ENCODE results near the gene NATD1.
A peak's percentile ranks its signal among the peaks of the same experiment; 100 is the strongest.

Gene NATD1, protein sequence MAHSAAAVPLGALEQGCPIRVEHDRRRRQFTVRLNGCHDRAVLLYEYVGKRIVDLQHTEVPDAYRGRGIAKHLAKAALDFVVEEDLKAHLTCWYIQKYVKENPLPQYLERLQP

DNA sequence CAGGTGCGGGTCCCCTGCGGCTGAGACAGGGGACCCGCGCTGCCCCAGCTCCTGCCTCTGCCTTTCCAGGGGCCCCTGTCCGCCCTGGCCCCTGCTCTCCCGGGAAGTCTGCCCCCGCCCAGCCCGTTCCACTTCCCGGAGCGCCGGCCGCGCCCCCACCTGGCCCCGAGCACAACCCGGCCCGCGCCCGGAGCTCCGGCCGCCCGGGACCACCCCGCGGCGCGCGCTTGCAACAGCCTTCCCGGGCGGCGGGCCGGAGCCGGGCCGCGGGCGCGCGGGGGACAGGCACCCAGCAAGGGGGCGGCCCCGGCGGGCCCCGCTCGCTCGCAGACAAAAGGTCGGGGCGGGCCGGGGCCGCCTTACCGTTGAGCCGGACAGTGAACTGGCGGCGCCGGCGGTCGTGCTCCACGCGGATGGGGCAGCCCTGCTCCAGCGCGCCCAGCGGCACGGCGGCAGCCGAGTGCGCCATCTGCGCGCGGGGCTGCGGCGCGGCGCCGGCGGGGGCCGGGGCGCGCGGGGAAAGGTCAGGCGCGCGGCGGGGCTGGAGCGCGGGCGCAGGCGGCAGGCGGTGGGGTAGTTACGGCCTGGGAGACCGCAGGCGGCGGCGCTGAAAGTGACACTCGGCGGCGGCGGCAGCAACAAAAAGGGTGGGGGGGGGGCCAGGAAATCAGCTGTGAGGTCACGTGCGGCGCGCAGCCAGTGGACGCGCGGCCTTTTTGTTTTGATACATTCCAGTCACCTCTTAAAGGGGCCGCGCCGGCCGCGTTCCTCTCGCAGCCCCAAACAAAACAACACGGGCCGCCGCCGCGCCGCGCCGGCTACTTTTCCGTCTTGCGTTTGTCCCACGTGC, at the start of gene NATD1:
Gene NATD1 (minus strand): TSS at position 615 of the 850 bp plus-strand sequence. CDS start 146 bp downstream, at position 469.
- Mint-ChIP-seq H3K4me1 (ENCODE audit: low read depth) (peaks cover 30% of the 10 kb centered on the region), H3K36me3 (no peaks in the 10 kb centered on the region), H3K9me3 (ENCODE audit: low read depth) (no peaks in the 10 kb centered on the region), H3K27me3 (no peaks in the 10 kb centered on the region), H3K27ac (peak within 1 kb of the TSS; percentile 73), H3K4me3 (peak within 1 kb of the TSS; percentile 86)

DNA sequence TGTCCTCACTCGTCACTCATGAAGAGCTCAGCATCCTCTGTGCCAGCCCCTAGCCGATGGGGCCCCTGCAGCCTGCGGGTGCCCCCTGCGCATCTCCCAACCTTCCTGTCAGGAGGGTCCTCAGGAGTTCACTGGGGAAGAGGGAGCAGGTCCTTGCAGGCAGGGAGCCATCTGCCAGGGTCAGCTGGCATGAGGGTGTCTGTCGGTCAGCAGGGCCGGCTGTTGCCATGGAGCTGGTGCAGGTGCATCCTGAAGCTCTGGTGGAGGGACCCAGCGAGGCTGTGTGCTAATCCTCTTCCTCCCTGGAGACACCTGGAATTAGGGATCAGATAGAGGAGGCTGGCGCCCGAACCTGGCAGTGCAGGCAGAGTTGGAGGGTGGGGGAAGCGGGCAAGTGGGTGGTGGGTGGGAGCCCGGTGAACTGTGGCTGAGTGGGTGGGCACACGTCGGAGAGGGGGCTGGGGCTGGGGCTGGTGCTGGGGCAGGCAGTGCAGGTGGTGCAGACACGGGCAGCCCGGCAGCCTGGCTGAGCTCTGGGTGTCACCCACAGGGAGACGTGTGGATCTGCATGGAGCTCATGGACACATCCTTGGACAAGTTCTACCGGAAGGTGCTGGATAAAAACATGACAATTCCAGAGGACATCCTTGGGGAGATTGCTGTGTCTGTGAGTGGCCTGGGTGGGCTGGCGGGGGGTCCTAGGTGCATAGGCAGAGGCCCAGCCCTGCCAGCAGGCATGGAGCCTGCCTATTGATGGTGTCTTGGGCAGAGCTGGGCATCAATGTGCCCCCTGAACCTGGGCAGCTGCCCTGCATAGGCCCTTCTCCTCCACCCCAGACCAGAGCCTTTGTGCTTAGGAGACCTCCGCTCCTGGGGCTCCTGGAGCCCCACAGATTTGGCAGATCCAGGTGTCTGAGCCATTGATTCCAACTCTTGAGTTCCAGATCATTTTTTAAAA, 48.7 kb upstream of the NATD1 start:
- no peaks in the 10 kb centered on the region for H3K36me3 Mint-ChIP-seq
- no peaks in the 10 kb centered on the region for H3K27me3 Mint-ChIP-seq
- H3K9me3 Mint-ChIP-seq (ENCODE audit: low read depth) = no peaks in the 10 kb centered on the region
- no peak overlapping the region for H3K4me3 Mint-ChIP-seq
- no peak overlapping the region for H3K27ac Mint-ChIP-seq
- no peaks in the 10 kb centered on the region for H3K4me1 Mint-ChIP-seq (ENCODE audit: low read depth)

DNA sequence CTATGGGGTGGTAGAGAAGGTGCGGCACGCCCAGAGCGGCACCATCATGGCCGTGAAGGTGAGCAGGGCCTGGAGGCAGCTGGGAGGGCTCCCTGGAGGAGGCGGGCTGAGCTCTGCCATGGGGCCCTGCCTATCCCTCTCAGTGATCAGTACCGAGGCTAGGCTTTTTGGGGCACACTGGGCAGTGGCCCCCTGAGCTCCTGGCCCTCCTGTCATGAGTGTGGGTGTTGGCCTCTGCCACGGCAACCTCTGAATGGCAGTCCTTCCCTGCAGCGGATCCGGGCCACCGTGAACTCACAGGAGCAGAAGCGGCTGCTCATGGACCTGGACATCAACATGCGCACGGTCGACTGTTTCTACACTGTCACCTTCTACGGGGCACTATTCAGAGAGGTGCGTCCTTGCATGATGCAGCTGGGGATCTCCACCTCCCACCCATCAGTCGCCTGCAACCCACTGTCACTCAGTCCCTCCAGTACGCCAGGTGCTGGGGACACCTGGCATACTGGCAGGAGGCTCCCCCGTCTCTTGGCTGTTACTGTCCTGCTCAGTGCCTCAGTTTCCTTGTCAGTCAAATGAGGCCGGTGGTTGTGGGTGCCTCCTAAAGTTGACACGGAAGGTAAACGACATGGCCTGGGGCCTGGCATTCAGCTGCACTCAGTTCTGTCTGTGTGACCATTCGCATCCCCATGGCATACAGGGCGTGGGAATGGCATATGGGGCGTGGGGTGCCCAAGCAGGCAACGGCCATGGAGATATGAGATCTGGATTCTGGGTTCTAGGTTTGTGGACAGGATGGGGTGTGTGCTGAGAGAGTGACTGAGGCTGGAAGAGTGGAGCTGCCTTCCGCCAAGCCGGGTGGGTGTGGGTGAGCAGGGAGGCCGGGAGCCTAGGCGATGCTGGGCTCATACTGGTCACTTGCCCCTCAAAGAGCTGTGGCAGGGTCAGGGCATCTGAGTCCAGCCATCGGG, 47.7 kb upstream of the NATD1 start:
- H3K4me3 Mint-ChIP-seq = no peak overlapping the region
- H3K36me3 Mint-ChIP-seq = no peaks in the 10 kb centered on the region
- H3K9me3 Mint-ChIP-seq (ENCODE audit: low read depth) = no peaks in the 10 kb centered on the region
- no peak overlapping the region for H3K27ac Mint-ChIP-seq
- no peaks in the 10 kb centered on the region for H3K4me1 Mint-ChIP-seq (ENCODE audit: low read depth)
- H3K27me3 Mint-ChIP-seq = no peaks in the 10 kb centered on the region

DNA sequence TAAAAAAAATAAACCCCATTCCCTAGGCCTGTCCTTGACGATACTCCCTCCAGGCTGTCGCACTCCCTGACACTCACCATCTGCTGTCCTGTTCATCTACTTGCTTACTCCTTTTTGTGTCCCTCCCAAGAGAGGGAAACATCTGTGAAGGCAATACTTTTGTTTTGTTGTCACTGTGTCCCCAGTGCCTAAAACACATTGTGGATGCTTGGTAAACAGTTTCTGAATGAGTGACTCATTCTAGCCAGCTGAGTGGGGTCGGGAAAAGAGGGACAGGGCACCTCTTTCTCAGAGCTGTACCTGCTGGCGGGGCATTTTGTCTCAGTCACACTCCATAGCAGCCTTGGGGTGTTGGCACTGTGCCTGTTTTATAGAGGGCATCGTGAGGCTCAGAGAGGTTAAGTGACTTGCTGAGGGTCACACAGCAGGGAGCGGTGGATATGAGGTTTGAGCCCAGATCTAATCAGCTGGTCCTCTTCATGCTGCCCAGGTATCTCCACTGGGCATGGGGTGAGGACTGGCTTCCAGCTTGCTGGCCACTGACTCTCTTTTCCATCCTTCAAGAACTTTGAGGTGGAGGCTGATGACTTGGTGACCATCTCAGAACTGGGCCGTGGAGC, 46.9 kb upstream of the NATD1 start:
- Mint-ChIP-seq H3K4me1 (ENCODE audit: low read depth) (peaks cover 1% of the 10 kb centered on the region), H3K4me3 (no peak overlapping the region), H3K27me3 (no peaks in the 10 kb centered on the region), H3K36me3 (no peaks in the 10 kb centered on the region), H3K27ac (no peak overlapping the region), H3K9me3 (ENCODE audit: low read depth) (no peaks in the 10 kb centered on the region)

DNA sequence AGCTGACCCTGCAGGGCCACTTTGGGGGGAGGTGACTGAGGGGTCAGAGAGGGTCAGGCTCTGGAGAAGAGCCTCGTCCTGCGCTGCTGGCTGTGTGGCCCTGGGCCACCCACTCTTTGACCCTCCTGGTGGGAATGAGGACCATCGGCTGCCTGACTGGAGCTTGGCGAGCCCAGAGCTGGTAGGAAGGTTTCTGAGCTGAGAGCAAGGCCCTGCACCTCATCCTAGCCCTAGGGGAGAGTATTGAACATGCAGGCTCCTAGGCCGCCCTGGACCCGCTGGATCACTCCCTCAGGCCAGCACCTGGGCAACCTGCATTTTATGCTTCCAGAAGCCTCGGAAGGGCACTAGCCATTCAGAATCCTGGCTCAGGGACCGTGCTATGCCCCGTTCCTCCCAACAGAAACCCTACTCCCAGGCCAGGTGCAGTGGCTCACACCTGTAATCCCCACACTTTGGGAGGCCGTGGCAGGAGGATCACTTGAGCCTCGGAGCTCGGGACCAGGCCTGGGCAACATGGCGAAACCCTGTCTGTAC, 45.8 kb upstream of the NATD1 start:
- Mint-ChIP-seq H3K9me3 (ENCODE audit: low read depth) (no peaks in the 10 kb centered on the region), H3K27ac (no peak overlapping the region), H3K36me3 (peaks cover 3% of the 10 kb centered on the region), H3K4me1 (ENCODE audit: low read depth) (peaks cover 9% of the 10 kb centered on the region), H3K4me3 (no peak overlapping the region), H3K27me3 (peaks cover 6% of the 10 kb centered on the region)

DNA sequence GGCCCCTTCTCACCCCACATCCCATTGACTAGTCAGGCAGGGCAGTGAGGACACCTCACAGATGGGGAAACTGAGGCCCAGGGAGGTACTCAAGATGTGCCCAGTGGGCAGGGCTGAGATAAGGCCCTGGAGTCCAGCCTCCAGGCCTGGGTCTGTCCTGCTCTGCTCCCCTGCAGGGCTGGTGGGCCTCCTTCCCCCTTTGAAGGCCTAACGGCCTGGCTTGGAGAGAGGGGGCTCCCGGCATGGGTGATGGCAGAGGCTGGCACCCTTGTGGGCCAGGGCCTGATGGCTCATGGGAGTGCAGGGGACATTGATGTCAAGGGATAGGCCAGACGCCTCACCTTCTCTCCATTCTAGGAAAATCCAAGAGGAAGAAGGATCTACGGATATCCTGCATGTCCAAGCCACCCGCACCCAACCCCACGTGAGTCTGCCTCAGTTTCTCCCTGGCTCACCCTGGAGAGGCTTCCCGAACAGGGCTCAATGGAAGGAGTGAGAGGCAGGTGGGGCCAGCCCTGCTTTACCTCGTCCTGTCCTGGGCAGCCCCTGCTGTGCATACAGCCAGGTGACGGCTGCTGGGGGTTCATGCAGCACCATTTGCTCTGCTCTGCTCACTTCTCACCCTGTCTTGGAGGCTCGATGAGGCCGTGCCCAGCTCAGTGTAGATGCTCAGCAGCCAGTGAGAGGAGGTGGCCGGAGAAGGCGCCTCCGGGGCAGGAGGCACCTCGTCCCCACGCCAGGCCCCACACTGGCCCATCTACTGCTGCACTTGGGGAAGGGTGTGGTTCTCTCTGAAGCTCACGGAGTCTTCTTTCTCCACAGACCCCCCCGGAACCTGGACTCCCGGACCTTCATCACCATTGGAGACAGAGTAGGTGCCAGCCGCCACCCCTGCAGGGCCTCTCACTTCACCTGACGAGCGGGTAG, 45.1 kb upstream of the NATD1 start:
- no peak overlapping the region for H3K27ac Mint-ChIP-seq
- H3K36me3 Mint-ChIP-seq = peaks cover 3% of the 10 kb centered on the region
- H3K27me3 Mint-ChIP-seq = peaks cover 6% of the 10 kb centered on the region
- no peaks in the 10 kb centered on the region for H3K9me3 Mint-ChIP-seq (ENCODE audit: low read depth)
- H3K4me1 Mint-ChIP-seq (ENCODE audit: low read depth) = peaks cover 9% of the 10 kb centered on the region
- no peak overlapping the region for H3K4me3 Mint-ChIP-seq

DNA sequence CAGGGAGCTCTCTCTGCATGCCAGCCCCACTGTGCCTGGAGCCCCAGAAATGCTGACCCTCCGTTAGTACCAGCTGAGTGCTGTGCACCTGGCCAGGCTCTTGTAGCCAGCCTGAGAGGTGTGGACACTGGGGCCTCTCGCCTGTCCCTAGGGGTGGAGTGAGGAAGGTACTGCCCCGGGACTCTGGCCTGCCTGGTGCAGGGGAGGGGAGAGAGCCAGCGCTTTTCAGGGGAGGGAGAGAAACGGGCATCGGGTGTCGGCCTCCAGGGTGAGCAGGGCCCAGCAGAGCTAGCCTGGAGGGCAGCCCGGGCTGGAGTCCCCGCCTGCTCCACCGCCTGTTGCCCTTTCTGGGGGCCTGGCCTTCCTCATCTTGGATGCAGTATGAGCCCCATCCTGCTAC, 44.4 kb upstream of the NATD1 start:
- H3K4me3 Mint-ChIP-seq = no peak overlapping the region
- H3K27ac Mint-ChIP-seq = no peak overlapping the region
- no peaks in the 10 kb centered on the region for H3K9me3 Mint-ChIP-seq (ENCODE audit: low read depth)
- H3K4me1 Mint-ChIP-seq (ENCODE audit: low read depth) = peaks cover 9% of the 10 kb centered on the region
- H3K36me3 Mint-ChIP-seq = peaks cover 3% of the 10 kb centered on the region
- peaks cover 6% of the 10 kb centered on the region for H3K27me3 Mint-ChIP-seq

DNA sequence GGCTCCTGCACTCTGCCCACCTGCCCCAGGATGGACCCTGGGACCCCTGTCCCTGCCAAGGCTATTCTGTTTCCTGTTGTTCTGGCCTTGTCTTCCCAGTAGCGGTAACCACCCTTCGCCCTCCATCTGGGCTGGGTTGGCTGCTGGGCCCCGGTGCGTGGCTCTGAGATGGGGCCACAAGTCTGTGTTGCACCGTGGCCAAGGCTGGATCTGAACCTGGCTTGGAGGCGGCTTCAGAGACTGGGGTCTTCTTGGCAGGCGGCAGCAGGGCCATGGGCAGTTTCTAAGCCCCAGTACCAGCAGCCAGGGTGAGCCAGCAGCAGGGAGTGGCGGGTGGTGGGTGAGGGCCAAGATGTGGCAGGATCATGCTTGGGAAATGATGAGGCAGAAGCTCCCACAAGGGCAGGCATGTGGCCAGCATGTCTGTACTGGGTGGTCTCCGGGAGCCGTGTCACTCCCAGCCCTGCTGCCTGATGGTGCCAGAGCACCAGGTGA, 43.9 kb upstream of the NATD1 start:
- H3K27me3 Mint-ChIP-seq = peaks cover 7% of the 10 kb centered on the region
- H3K4me3 Mint-ChIP-seq = no peak overlapping the region
- H3K9me3 Mint-ChIP-seq (ENCODE audit: low read depth) = no peaks in the 10 kb centered on the region
- H3K36me3 Mint-ChIP-seq = peaks cover 3% of the 10 kb centered on the region
- H3K4me1 Mint-ChIP-seq (ENCODE audit: low read depth) = peaks cover 12% of the 10 kb centered on the region
- H3K27ac Mint-ChIP-seq = no peak overlapping the region

DNA sequence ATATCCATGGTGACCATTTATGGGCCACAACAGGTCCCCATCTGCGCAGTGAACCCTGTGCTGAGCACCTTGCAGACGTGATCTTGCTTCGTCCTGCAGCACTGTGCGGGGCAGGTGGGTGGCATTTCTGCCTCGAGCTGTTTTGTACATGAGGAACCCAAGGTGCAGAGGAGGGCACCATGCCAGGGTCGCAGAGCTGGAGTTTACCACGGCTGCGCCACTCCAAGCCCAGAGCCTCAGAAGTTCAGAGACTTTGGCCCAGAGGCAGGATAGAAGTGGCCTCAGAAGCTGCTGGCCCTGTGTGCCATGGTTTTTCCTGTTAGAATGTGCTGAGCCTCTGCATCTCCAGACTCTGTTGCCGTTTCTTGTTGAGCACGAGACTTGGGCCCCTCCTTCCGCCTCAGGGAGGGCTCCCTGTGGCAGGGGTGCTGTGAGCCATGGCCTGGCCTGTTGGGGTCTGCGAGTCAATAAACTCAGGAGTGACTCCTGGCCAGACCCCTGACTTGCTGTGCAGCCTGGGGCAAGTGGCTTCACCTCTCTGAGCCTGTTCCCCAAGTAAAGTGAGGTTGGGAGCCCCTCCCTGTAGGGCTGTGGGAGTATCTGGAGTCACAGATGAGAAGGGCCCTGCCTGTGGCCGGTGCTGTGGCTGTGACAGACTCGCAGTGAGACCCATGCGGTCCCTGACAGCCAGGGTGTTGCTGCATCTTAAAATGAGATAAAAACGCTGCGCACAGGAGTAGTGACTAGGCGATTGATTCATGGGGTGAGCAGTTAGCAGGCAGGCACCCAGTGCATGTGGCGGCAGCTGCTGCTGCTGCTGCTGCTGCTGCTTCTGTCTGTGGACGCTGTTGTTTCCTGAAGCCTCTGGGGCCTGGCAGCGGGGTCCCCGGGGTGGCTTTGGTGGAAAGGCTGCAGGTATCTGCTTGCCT, 43.2 kb upstream of the NATD1 start:
- Mint-ChIP-seq H3K9me3 (ENCODE audit: low read depth) (no peaks in the 10 kb centered on the region), H3K4me3 (no peak overlapping the region), H3K4me1 (ENCODE audit: low read depth) (peaks cover 12% of the 10 kb centered on the region), H3K36me3 (peaks cover 3% of the 10 kb centered on the region), H3K27me3 (peaks cover 7% of the 10 kb centered on the region), H3K27ac (no peak overlapping the region)

DNA sequence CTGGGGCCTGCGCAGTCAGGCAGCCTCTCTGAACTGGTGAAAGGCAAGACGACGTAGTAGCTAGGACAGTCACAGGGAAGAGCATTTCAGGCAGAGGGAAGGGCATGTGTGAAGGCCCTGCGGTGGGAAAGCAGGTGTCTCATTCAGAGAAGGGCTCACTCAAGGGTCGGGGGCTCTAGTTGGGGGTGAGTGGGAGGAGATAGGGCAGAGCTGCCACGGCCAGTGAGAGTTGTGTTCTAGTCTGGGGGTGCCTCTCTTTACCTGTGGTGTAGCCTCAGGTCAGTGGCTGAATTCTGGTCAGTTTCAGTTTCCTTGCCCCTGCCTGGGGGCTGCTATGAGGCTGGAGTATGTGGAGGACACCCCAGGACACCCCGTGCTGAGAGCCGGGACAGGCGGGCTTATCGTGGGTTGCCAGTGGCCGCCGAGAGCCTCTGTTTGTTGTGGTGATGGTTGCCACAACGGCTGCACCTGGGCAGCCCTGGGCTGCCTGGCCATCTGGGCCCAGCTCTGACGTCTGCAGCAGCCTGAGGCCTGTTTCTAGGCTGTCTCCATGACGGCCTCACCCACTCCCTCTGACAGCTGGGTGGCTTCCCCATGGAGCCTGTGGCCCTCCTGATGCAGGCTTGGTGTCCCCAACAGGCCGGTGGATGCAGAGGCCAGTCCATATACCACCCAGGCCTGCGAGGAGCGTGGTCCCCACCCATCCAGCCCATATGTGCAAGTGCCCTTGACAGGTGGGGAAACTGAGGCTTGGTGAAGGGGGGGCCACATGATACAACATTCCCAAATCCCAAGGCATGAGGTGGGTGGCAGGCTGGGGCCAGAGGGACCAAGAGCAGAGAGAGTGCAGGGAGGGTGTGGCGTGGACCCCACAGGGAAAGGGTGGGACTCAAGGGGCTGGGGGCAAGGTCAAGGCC, 42.1 kb upstream of the NATD1 start:
- Mint-ChIP-seq H3K27ac (no peak overlapping the region), H3K4me3 (no peak overlapping the region), H3K36me3 (peaks cover 3% of the 10 kb centered on the region), H3K9me3 (ENCODE audit: low read depth) (no peaks in the 10 kb centered on the region), H3K27me3 (peaks cover 9% of the 10 kb centered on the region), H3K4me1 (ENCODE audit: low read depth) (peaks cover 18% of the 10 kb centered on the region)

DNA sequence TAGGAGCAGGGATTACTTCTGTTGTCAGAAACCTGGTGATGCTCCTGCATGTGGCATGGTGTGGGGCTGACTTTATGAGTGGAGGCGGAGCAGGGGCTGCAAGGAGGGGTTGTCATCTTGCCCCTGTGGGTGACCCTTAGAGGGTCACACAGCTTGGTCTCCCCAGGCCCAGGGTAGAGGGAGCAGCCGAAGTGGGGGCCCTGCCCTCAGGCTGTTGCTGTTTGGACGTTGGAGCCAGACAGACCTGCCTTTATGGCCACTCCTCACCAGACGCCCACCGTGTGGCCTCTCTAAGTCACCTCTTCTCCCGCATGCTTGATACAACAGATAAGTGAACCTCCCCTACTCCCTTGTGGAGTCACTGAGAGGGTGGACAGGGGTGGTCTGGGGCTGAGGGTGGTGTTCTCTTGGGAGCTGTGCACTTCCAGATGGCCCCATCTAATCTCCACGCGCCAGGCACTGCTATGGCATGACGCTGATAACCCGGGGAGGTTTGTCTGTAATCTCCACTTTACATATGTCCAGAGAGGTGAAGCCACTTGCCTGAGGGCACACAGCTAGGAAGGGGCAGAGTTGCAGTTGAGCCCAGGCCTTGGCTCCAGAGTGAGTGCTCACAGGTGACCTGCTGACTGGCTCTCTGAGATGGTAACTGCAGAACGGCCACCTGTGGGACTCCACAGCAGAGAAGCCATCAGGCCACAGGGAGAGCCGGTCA, 41.3 kb upstream of the NATD1 start:
- Mint-ChIP-seq H3K36me3 (peaks cover 3% of the 10 kb centered on the region), H3K4me1 (ENCODE audit: low read depth) (peaks cover 21% of the 10 kb centered on the region), H3K27ac (peak overlapping the region; percentile 34), H3K9me3 (ENCODE audit: low read depth) (no peaks in the 10 kb centered on the region), H3K27me3 (peaks cover 9% of the 10 kb centered on the region), H3K4me3 (no peak overlapping the region)

Data from activated naive CD8-positive, alpha-beta T cell (primary cell).